NCI-H774 (cell line): Measurements from ENCODE around the gene ACOT7.

Source experiments
- DNase-seq: peaks from one replicate; lab custom pipeline; 2025; lab: John Stamatoyannopoulos, UW

ACOT7 gene

GRCh38 chr1:6360517-6361070 is 33.0 kb downstream of the ACOT7 start:
- DNase-seq = no peak

DNA sequence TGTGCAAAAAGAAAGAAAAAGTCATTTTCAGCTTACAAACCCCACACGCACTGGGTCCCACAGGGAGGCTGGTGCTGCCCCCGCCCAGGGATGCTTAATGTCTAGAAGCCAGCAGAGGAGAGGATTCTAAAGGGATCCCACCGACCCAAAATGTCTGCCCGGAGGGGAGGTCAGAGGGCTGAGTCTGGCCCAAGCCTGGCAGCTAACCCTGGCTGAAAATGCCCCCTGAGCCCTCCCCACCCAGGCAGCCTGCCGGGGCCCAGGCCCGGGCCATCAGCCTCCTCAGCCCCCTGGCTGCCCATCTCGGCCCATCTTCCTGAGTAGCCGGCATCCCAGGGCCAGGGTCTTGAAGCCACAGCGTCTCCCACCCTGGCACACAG is 33.5 kb downstream of the ACOT7 start:
- no peak for DNase-seq

DNA sequence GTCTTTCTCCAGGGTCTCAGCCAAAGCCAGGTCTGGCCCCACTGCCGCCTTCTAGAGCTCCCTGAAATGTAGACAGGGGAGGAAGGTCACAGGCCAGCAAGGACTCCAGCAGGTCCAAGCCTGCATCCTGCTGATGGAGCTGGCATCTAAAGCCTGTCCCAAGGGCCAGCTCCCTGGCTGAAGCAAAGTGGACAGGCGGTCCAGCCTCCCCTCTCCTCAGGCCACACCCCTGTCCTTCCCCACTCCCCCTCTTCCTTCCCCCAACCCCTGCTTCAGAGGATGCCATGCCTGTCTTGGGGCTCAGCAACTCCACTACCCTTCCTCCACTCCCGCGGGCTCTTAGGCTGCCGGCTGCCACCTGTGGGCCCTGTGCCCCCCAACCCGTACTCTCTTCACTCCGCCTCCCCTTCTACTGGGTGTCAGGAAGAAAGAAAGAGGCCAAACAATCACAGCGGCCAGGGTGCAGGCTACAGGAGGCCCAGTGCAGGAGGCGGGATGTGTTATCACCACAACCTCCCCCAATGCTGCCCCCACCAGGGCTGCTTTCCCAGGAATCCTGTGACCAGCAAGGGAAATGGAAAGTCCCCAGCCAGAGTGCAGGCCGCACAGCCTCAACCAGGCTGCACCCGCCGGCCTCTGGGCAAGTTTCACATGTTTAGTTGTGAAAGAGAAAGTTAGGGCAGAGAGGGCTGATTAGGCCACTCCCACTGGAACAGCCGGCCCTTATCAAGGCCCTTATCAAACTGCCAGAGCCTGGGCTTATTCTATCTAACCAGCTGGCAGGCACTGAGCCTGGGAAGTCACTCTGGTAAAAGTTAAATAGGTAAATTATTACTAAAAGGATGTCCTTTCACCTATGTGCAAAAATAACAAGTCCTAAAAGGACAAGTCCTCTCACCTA is 34.1 kb downstream of the ACOT7 start:
- no peak for DNase-seq

DNA sequence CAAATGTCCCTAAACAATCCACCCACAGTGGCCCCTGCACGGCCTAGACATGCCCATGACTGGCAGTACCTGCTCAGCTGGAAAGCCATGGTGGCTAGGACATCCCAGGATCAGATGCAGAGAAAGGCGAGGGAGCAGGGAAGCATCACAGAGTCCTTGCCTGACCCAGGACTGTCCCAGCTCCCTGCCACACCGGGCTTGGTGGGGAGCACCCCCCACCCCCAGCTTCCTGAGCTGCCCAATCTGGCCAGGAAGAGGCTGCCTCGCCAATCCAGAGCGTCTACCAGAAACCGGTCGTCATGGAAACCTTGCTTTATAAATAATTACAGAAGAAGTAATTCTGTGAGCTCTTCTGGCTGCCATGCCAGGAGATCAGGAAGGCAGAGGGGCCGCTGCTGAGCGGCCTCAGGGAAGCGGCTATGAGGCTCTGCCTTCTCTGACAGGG is 34.8 kb downstream of the ACOT7 start:
- DNase-seq = no peak

GRCh38 chr1:6358144-6358624 is 35.4 kb downstream of the ACOT7 start:
- DNase-seq = no peak

- DNase-seq = no peak
These were observed 36.2 kb downstream of the ACOT7 start for GRCh38 chr1:6357243-6357936.

- DNase-seq = no peak
These were observed 37.9 kb downstream of the ACOT7 start for GRCh38 chr1:6355621-6356020.

GRCh38 chr1:6354659-6355317 is 38.8 kb downstream of the ACOT7 start:
- DNase-seq = no peak

DNA sequence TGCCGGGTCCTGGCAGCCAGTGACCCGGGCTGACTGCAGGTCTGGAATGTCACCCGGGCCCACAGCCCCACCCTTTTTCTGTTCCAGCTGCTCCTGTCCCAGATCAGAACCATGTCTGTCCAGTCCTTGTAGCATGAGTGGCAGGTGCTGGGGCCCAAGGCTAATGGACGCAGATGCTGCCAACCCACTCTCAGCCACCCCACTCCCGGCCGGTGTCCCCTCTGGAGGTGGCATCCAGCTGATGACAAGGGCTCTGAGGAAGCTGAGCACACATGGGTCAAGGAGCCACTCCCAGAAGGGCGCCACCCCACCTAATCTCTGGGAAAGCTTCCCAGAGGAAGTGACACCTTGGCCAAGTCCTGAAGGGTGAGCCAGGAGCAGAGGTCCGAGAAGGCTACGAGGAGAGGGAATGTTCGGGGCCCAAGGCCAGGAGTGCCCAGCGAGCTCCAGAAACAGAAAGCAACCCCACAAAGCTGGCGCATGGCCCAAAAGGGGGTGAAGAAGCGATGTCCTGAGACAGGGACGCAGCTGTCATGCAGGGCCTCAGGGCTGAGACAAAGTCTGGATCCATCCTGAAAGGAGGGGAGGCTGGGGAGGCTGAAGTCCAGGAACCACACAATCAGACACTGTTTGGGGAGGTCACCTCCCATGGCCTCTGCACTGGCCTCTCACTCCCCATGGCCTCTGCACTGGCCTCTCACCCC is 39.5 kb downstream of the ACOT7 start:
- DNase-seq = no peak

- no peak for DNase-seq
These were observed 40.0 kb downstream of the ACOT7 start for GRCh38 chr1:6353619-6353954.

DNA sequence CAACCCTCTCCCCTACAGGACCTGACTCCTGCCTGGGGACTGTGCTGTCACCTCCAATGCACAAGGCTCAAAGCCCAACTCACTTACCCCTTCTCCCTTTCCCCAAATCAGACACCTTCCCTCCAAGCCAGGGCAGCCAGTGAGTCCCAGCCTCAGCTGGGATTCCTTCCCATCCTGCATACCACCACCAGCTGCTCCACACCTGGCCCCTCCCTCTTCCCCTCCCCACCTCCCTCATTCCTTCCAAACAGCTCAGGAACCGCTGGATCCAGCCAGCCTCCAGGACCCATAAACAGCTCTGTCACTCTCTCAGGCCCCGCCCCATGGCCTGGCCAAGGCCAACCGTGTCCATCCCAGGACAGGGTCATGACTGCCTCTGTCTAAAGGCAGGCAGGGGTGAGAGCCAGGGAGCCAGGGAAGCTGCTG is 41.4 kb downstream of the ACOT7 start:
- no peak for DNase-seq

DNA sequence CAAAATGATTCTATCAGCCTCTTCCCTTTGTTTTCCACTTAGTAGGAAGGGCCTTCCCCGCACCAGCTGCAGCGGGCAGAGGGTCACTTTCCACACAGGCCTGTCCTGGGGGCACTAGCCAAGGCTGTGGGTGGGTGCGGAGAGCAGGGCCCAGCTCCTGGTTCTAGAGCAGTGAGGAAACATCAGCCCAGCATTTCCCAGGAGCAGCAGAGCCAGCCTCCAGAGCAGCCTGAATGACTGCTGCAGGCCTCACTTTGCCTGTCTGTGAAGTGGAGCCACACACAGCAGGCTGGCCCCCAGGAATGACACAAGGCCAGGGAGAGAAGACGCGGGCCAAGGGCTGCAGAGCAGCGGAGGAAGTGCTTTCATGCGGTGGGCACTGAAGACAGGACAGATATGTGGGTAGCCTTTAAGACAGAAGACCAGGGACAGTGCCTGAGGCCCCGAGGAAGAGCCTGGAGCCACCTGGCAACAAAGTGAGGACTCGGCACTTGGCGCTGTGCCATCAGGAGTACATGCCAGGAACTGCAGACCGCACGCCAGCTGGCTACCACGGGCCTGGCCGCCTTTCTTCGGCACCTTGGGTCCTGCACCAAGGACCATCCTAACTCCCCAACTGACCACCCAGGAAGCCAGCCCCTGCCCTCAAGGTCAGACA is 42.0 kb downstream of the ACOT7 start:
- no peak for DNase-seq

GRCh38 chr1:6350416-6351088 is 43.0 kb downstream of the ACOT7 start:
- no peak for DNase-seq

- no peak for DNase-seq
These were observed 44.2 kb downstream of the ACOT7 start for GRCh38 chr1:6349254-6349943.

- no peak for DNase-seq
These were observed 44.9 kb downstream of the ACOT7 start for GRCh38 chr1:6348511-6349191.

DNA sequence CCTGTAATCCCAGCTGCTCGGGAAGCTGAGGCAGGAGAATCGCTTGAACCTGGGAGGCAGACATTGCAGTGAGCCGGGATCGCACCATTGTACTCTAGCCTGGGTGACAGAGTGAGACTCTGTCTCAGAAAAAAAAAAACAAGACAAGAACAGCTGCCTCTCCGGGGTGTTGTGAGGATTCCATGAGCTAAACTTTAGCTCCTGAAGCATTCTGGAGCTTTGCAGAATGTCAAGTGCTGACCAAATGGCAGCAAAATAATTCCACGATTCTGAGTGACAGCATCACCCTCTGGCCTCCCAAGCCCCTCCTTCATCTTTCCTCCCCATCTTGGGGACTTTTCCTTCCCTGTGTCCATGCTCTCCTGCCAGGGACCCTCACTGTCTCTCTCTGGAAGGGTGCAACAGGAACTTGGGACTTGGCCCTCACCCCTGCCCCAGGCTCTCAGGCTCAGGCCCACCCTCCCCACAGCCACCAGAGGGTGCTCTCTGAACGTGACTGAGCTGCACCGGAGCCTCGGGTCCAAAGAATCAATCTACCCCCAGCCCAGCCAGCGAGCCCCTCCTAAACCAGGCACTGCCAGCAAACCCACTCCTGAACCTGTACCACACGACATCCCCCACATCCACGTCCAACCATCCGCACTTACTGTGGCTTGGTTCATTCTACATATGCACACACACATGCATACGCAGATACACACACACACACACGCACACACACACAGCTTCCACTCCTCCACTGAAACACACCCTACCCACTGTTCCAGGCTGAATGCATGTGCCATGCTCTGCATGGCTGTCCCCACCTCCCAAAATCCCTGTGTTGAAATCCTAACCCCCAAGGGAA is 45.7 kb downstream of the ACOT7 start:
- no peak for DNase-seq

- no peak for DNase-seq
These were observed 48.1 kb downstream of the ACOT7 start for GRCh38 chr1:6345460-6345859.

- no peak for DNase-seq
These were observed 48.6 kb downstream of the ACOT7 start for GRCh38 chr1:6345009-6345408.
